Common myeloid progenitor, CD34-positive (primary cell): ENCODE measurements around the gene DPYSL3.
A peak's percentile ranks its signal among the peaks of the same experiment; 100 is the strongest.

Source experiments
- CTCF ChIA-PET: fragments of 350-600 bp; sonication (Branson Sonifier 250); formaldehyde crosslinking; loops from one replicate; lab custom pipeline; 2021; ENCODE audit warnings: antibody characterized with exemption; lab: Charles Lee
- POLR2A ChIA-PET: fragments of 350-600 bp; sonication (Branson Sonifier 250); formaldehyde crosslinking; loops from one replicate; lab custom pipeline; 2021; ENCODE audit warnings: antibody characterized with exemption; lab: Charles Lee
- DNase-seq, 3 donors: peaks; one replicate each; pipeline versions ENCODE4 v3.0.0 to v3.0.0-alpha.2; 2013
- H3K27ac ChIP-seq, 2 experiments: 1 replicate in 1 of 2; 2 replicates in 1 of 2; pipeline ENCODE4 v1.7.0; 2013; ENCODE audit warnings: inconsistent platforms in 2 of 2, low read length in 2 of 2, mild to moderate bottlenecking in 2 of 2, low read depth in 1 of 2, moderate library complexity in 1 of 2; ENCODE audit not compliant: severe bottlenecking in 2 of 2, insufficient read depth in 1 of 2, poor library complexity in 1 of 2
- H3K27me3 ChIP-seq, 5 experiments: replicated peaks in 2 of 5; 1 replicate in 3 of 5; 2 replicates in 2 of 5; pipeline versions ENCODE4 v1.6.1 to v1.7.0; 2013; ENCODE audit warnings: low read length in 4 of 5, mild to moderate bottlenecking in 2 of 5, moderate library complexity in 2 of 5, inconsistent platforms in 1 of 5; ENCODE audit not compliant: insufficient read depth in 5 of 5, control insufficient read depth in 4 of 5
- H3K36me3 ChIP-seq, 4 experiments: 1 replicate in 2 of 4; 2 replicates in 2 of 4; pipeline versions ENCODE4 v1.6.1 to v1.7.0; 2013; ENCODE audit warnings: low read length in 3 of 4, control low read depth in 1 of 4, mild to moderate bottlenecking in 1 of 4; ENCODE audit not compliant: control insufficient read depth in 4 of 4, insufficient read depth in 4 of 4
- H3K4me1 ChIP-seq, 4 experiments: 1 replicate in 3 of 4; 2 replicates in 1 of 4; pipeline versions ENCODE4 v1.6.1 to v1.7.1; 2013; ENCODE audit warnings: low read length in 3 of 4, mild to moderate bottlenecking in 3 of 4, control low read depth in 1 of 4, inconsistent platforms in 1 of 4, moderate library complexity in 1 of 4; ENCODE audit not compliant: control insufficient read depth in 4 of 4, insufficient read depth in 4 of 4; ENCODE audit errors: control extremely low read depth in 1 of 4
- H3K4me3 ChIP-seq, 7 experiments: 1 replicate in 4 of 7; 2 replicates in 3 of 7; pipeline versions ENCODE4 v1.5.1 to v1.7.0; 2013; ENCODE audit warnings: mild to moderate bottlenecking in 7 of 7, low read length in 6 of 7, moderate library complexity in 6 of 7, inconsistent platforms in 2 of 7, low read depth in 2 of 7, control low read depth in 1 of 7; ENCODE audit not compliant: insufficient read depth in 4 of 7, control insufficient read depth in 1 of 7; ENCODE audit errors: extremely low read depth in 1 of 7
- H3K9me3 ChIP-seq, 5 experiments: 1 replicate in 4 of 5; 2 replicates in 1 of 5; pipeline versions ENCODE4 v1.6.1 to v1.7.1; 2013; ENCODE audit warnings: low read length in 4 of 5, mild to moderate bottlenecking in 2 of 5, inconsistent platforms in 1 of 5, low read depth in 1 of 5, moderate library complexity in 1 of 5; ENCODE audit not compliant: control insufficient read depth in 4 of 5, insufficient read depth in 2 of 5; ENCODE audit errors: control extremely low read depth in 1 of 5
- WGBS: methylation state at CpG from one replicate; pipeline ENCODE4 v1.1.5; 2013; ENCODE audit not compliant: insufficient coverage; 5-methylcytosine and 5-hydroxymethylcytosine counted together

Gene DPYSL3

GRCh38 chr5:147504535-147504934 is 5.3 kb downstream of the DPYSL3 start:
- Histone ChIP-seq H3K4me3 (no peak overlapping the region), H3K36me3 (no peaks in the 10 kb centered on the region), H3K27ac (no peak overlapping the region), H3K9me3 (peaks cover 0 to 3% (median 0%) of the 10 kb centered on the region in 5 experiments), H3K27me3 (peaks cover 3 to 21% (median 8%) of the 10 kb centered on the region in 5 experiments), H3K4me1 (peaks cover 0 to 23% (median 5%) of the 10 kb centered on the region in 4 experiments)
- ChIA-PET CTCF (interaction anchor here (0.6 to 1.2 kb wide), 2 partner anchors 10 to 17 kb away, joined by 3 to 6 read pairs; no protein-coding TSS in a partner anchor), POLR2A (interaction anchor here (0.6 kb wide), 1 partner anchor 49 kb away, joined by 8 read pairs; no protein-coding TSS in a partner anchor)
- DNase-seq = no peak
- WGBS = 90% methylated on average over 1 of the region's 1 CpG

- peaks cover 0 to 3% (median 0%) of the 10 kb centered on the region in 5 experiments for H3K9me3 ChIP-seq
- H3K4me1 ChIP-seq = peaks cover 0 to 18% (median under 1%) of the 10 kb centered on the region in 4 experiments
- 75% methylated on average over 2 of the region's 3 CpGs for WGBS
- H3K27ac ChIP-seq = no peak overlapping the region
- H3K4me3 ChIP-seq = no peak overlapping the region
- ChIA-PET CTCF (interaction anchor here (0.6 to 1.2 kb wide), 2 partner anchors 10 to 16 kb away, joined by 3 to 6 read pairs; no protein-coding TSS in a partner anchor), POLR2A (interaction anchor here (0.6 kb wide), 1 partner anchor 49 kb away, joined by 8 read pairs; no protein-coding TSS in a partner anchor)
- no peaks in the 10 kb centered on the region for H3K36me3 ChIP-seq
- H3K27me3 ChIP-seq = peaks cover 3 to 16% (median 5%) of the 10 kb centered on the region in 5 experiments
- DNase-seq = no peak
Measured at GRCh38 chr5:147504011-147504410, 5.9 kb downstream of the DPYSL3 start.

DNA sequence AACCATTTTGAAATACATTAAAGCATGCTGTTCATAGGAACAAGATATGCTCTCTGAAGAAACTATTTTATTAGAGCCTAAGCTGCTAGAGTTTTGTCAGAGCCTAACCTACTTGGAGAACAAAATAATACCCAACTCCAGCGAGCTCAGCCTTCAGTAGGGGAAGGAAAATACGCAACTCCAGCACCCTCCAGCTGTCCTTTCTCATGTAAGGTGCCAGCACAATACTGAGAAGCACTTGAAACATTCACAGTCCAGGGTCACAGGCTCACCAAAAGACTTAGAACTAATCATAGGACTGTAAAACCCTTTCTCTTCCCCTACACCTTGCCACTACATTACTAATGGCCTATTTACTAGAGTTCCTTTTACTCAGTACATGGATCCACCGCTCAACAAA is 18.9 kb downstream of the DPYSL3 start:
- 100% methylated on average over 2 of the region's 3 CpGs for WGBS
- POLR2A ChIA-PET = no interaction called here

DNA sequence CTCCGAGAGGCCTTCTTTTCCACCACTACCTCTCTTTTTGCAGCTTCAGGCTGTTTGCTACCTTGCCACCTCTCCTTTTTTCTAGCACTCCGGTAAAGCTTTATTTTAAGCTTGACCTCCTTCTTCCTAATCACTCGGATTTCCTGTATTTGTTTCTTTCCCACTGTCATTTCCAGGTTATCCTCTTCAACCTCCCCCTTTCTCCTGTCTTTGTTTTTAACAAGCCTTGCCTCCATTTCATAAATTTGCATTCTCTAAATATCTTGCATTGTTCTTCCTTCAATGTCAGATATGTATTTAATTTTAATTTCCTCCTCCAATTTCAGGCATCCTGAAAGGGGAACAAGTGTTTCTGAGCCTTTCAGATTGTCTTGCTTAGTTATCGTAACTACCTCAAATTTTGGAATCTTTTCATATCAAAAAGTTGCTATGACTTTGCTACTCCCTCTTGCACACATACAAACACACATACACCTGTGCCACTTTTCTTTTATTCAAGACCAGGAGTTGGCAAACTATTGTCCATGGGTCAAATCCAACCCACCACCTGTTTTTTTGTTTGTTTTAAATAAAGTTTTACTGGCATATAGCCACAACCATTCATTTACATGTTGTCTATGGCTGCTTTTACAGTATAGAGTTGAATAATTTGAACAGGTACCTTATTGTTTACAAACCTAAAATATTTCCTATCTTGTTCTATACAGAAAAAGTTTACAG is 22.7 kb downstream of the DPYSL3 start:
- no peak overlapping the region for H3K27ac ChIP-seq
- H3K27me3 ChIP-seq = no peaks in the 10 kb centered on the region
- no peaks in the 10 kb centered on the region for H3K9me3 ChIP-seq
- no peak overlapping the region for H3K4me3 ChIP-seq
- peaks cover 13 to 41% (median 33%) of the 10 kb centered on the region in 4 experiments for H3K4me1 ChIP-seq
- CTCF ChIA-PET = interaction anchor here (0.7 to 1.6 kb wide), 4 partner anchors 9 to 23 kb away, joined by 3 to 6 read pairs (median 3); partner anchors contain the start of gene DPYSL3
- WGBS = 64% methylated on average over 3 of the region's 4 CpGs
- POLR2A ChIA-PET = no interaction called here
- DNase-seq = peak in 2 of 3 donors; percentile 30 to 41
- H3K36me3 ChIP-seq = peaks cover 0 to 2% (median 0%) of the 10 kb centered on the region in 4 experiments

More for the DNA sequence above, 18.9 kb downstream of the DPYSL3 start:
- CTCF ChIA-PET = no interaction called here
- H3K9me3 ChIP-seq = no peaks in the 10 kb centered on the region
- H3K27me3 ChIP-seq = no peaks in the 10 kb centered on the region
- no peak for DNase-seq
- no peak overlapping the region for H3K4me3 ChIP-seq
- peaks cover 0 to 2% (median 0%) of the 10 kb centered on the region in 4 experiments for H3K36me3 ChIP-seq
- H3K4me1 ChIP-seq = peaks cover 0 to 9% (median 1%) of the 10 kb centered on the region in 4 experiments
- no peak overlapping the region for H3K27ac ChIP-seq

DNA sequence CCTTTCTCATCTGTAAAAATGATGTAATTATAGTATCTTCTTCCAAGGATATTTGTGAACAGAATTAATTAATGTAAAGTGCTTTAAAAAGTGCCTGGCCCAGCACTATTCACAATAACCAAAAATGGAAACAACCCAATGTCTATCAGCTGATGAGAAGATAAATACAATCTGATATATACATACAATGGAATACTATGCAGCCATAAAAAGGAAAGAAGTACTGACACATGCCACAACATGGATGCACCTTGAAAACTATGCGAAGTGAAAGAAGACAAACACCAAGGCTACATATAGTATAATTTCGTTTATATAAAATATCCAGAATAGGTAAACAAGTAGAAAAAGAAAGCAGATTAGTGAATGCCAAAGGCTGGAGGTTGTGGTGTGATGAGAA is 24.1 kb downstream of the DPYSL3 start:
- Histone ChIP-seq H3K36me3 (peaks cover 0 to 2% (median 0%) of the 10 kb centered on the region in 4 experiments), H3K9me3 (no peaks in the 10 kb centered on the region), H3K27ac (peak overlapping the region in 1 of 2 experiments; percentile 100), H3K4me3 (no peak overlapping the region), H3K27me3 (no peaks in the 10 kb centered on the region), H3K4me1 (peaks cover 13 to 51% (median 42%) of the 10 kb centered on the region in 4 experiments)
- DNase-seq = no peak
- ChIA-PET POLR2A (no interaction called here), CTCF (interaction anchor here (9.5 kb wide), 1 partner anchor 19 kb away, joined by 97 read pairs; no protein-coding TSS in a partner anchor)
- WGBS = no CpG with 5 or more reads among the region's 2 CpGs

DNA sequence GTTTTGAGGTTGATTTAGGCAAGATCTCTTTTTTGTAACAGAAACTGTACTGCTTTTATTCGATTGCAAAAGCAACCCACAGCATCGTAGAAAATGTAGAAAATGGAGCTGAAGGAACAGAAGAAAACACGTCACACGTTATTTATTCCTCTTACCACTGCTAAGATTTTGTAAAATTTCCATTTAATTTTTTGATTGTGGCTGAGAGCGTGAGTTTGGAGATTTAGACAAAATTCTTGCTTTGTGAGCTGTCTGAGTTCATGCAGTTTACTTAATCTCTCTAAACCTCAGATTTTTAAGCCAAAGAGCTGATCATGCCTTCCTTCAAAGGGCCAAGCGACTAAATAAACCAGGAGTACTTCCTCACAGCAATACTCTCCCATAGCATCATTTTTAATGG is 24.8 kb downstream of the DPYSL3 start:
- POLR2A ChIA-PET = no interaction called here
- CTCF ChIA-PET = interaction anchor here (1.2 to 9.5 kb wide), 4 partner anchors 14 to 74 kb away, joined by 3 to 97 read pairs (median 12); partner anchors contain the start of gene DPYSL3
- Histone ChIP-seq H3K27ac (peak overlapping the region; percentile 99 to 100), H3K27me3 (no peaks in the 10 kb centered on the region), H3K36me3 (no peaks in the 10 kb centered on the region), H3K9me3 (no peaks in the 10 kb centered on the region), H3K4me1 (peaks cover 15 to 56% (median 45%) of the 10 kb centered on the region in 4 experiments), H3K4me3 (no peak overlapping the region)
- DNase-seq = no peak
- WGBS = 79% methylated on average over 2 of the region's 6 CpGs

GRCh38 chr5:147484708-147485020 is 25.2 kb downstream of the DPYSL3 start:
- no peaks in the 10 kb centered on the region for H3K27me3 ChIP-seq
- POLR2A ChIA-PET = no interaction called here
- H3K27ac ChIP-seq = peak overlapping the region; percentile 99 to 100
- no peak overlapping the region for H3K4me3 ChIP-seq
- DNase-seq = no peak
- H3K4me1 ChIP-seq = peaks cover 15 to 60% (median 49%) of the 10 kb centered on the region in 4 experiments
- H3K36me3 ChIP-seq = no peaks in the 10 kb centered on the region
- CTCF ChIA-PET = interaction anchor here (0.5 to 9.5 kb wide), 5 partner anchors 14 to 1074 kb away, joined by 3 to 97 read pairs (median 3); partner anchors contain the start of gene DPYSL3
- H3K9me3 ChIP-seq = no peaks in the 10 kb centered on the region
- 69% methylated on average over 2 of the region's 3 CpGs for WGBS
